Thyroid gland (tissue), 4 donors: ENCODE results near the gene KANSL1L. TPM values are rescaled to one million over a fixed set of nuclear protein-coding genes. Genes with fewer than 3 reads are reported as not detected.
"Not testable (repeated sequence)": the region's sequence is repeated elsewhere in the genome, so short reads cannot be mapped to it uniquely, and the experiment has no call there.

ENCODE experiments used
- DNase-seq, 2 donors: peaks; one replicate each; pipeline ENCODE4 v3.0.0-alpha.2; 2019
- H3K27ac ChIP-seq, 3 donors: fragments of 200-600 bp; sonication (generic); 1 replicate in 2 of 3; 2 replicates in 1 of 3; pipeline ENCODE4 v1.5.1; 2016 to 2019; ENCODE audit warnings: mild to moderate bottlenecking in 1 of 3, moderate library complexity in 1 of 3
- H3K27me3 ChIP-seq: fragments of 200-600 bp; sonication (generic); one replicate; pipeline ENCODE4 v1.5.1; 2019
- H3K36me3 ChIP-seq, 2 donors: fragments of 200-600 bp; sonication (generic); one replicate each; pipeline ENCODE4 v1.5.1; 2016 to 2019
- H3K4me1 ChIP-seq, 2 donors: fragments of 200-600 bp; sonication (generic); one replicate each; pipeline ENCODE4 v1.5.1; 2017 to 2019
- H3K4me3 ChIP-seq, 3 donors: fragments of 200-600 bp; sonication (generic); replicated peaks in 1 of 3; 1 replicate in 2 of 3; 2 replicates in 1 of 3; pipeline ENCODE4 v1.5.1; 2016; ENCODE audit warnings: mild to moderate bottlenecking in 1 of 3
- H3K9me3 ChIP-seq: fragments of 200-600 bp; sonication (generic); one replicate; pipeline ENCODE4 v1.5.1; 2017
- CTCF ChIP-seq, 6 experiments: fragments of 200-600 bp in 3 of 6; fragments of 450-650 bp in 3 of 6; sonication (generic) in 3 of 6; IDR thresholded peaks; one replicate each; pipeline ENCODE4 v1.5.1; 2016 to 2019; ENCODE audit warnings: antibody characterized with exemption in 6 of 6, mild to moderate bottlenecking in 2 of 6, inconsistent platforms in 1 of 6, moderate library complexity in 1 of 6
- POLR2A ChIP-seq, 2 donors: fragments of 450-650 bp; IDR thresholded peaks; one replicate each; pipeline ENCODE4 v1.6.1; 2017; ENCODE audit warnings: antibody characterized with exemption in 2 of 2, mild to moderate bottlenecking in 2 of 2, moderate library complexity in 1 of 2
- WGBS, 2 donors: methylation state at CpG; one replicate each; pipeline ENCODE4 v1.1.5; 2017; 5-methylcytosine and 5-hydroxymethylcytosine counted together
- intact Hi-C: fragments of 100-400 bp; cut with DNase I; formaldehyde crosslinking; loops from one replicate; pipeline ENCODE4 v1.15.1; 2023
- total RNA-seq, 4 donors: library from RNA; depleted of rRNA; stranded (reverse); fragments of >200 nt; gene quantifications; one replicate each; pipeline ENCODE4 v1.2.3, GENCODE V29; 2016

KANSL1L gene
- total RNA-seq, 4 donors from 2014 or later: 75.8 to 154 (median 96.9) TPM

GRCh38 chr2:210181033-210181605, 9.9 kb upstream of the KANSL1L start:
- peaks cover 5 to 15% of the 10 kb centered on the region in 2 donors for H3K4me1 ChIP-seq
- H3K9me3 ChIP-seq, H3K27ac ChIP-seq, H3K27me3 ChIP-seq, H3K4me3 ChIP-seq, intact Hi-C loops, DNase-seq, H3K36me3 ChIP-seq: not testable (repeated sequence)
- WGBS, 2 donors: 61 to 71% methylated on average over 3 of the region's 3 CpGs

- H3K36me3 ChIP-seq: no peaks in the 10 kb centered on the region
- DNase-seq: no peak
- 96 to 100% methylated on average over 1 of the region's 1 CpG for WGBS, 2 donors
- H3K9me3 ChIP-seq: no peaks in the 10 kb centered on the region
- H3K27ac ChIP-seq: no peak overlapping the region
- no peak overlapping the region for H3K4me3 ChIP-seq
- H3K4me1 ChIP-seq: peaks cover 5 to 15% of the 10 kb centered on the region in 2 donors
- no peak for TF ChIP-seq POLR2A (IDR thresholded peaks at IDR 0.05)
- TF ChIP-seq CTCF (IDR thresholded peaks at IDR 0.05): no peak
- intact Hi-C loops: no loop called here
- H3K27me3 ChIP-seq: no peaks in the 10 kb centered on the region
These were observed 9.3 kb upstream of the KANSL1L start for GRCh38 chr2:210180477-210180876.

- Histone ChIP-seq H3K27ac (no peak overlapping the region), H3K9me3 (no peaks in the 10 kb centered on the region), H3K27me3 (no peaks in the 10 kb centered on the region), H3K36me3 (no peaks in the 10 kb centered on the region), H3K4me1 (peaks cover 5 to 15% of the 10 kb centered on the region in 2 donors), H3K4me3 (no peak overlapping the region)
- no peak for DNase-seq
- intact Hi-C loops: loop anchor here (10.0 kb wide), 1 partner anchor 175 kb away; the partner anchor contains the start of gene RPE
- TF ChIP-seq POLR2A (IDR thresholded peaks at IDR 0.05): no peak
- TF ChIP-seq CTCF (IDR thresholded peaks at IDR 0.05): no peak
These were observed 8.3 kb upstream of the KANSL1L start for GRCh38 chr2:210179351-210179990.

GRCh38 chr2:210177769-210178168, 6.6 kb upstream of the KANSL1L start:
- TF ChIP-seq CTCF (IDR thresholded peaks at IDR 0.05) (no peak), POLR2A (IDR thresholded peaks at IDR 0.05) (no peak)
- no peak overlapping the region for H3K27ac ChIP-seq
- intact Hi-C loops: loop anchor here (10.0 kb wide), 1 partner anchor 173 kb away; the partner anchor contains the start of gene RPE
- no peaks in the 10 kb centered on the region for H3K36me3 ChIP-seq
- H3K4me3 ChIP-seq: no peak overlapping the region
- DNase-seq: no peak
- no peaks in the 10 kb centered on the region for H3K27me3 ChIP-seq
- peaks cover 5 to 15% of the 10 kb centered on the region in 2 donors for H3K4me1 ChIP-seq
- H3K9me3 ChIP-seq: no peaks in the 10 kb centered on the region
- WGBS, 2 donors: 92 to 94% methylated on average over 1 of the region's 1 CpG

- WGBS, 2 donors: 94 to 100% methylated on average over 1 of the region's 1 CpG
- not testable (repeated sequence) for H3K27ac ChIP-seq, H3K9me3 ChIP-seq, H3K36me3 ChIP-seq, H3K4me3 ChIP-seq, DNase-seq, H3K27me3 ChIP-seq
- H3K4me1 ChIP-seq: peaks cover 5 to 13% of the 10 kb centered on the region in 2 donors
- intact Hi-C loops: loop anchor here (10.0 kb wide), 1 partner anchor 172 kb away; the partner anchor contains the start of gene RPE
These were observed 5.9 kb upstream of the KANSL1L start for GRCh38 chr2:210177115-210177514.

- Histone ChIP-seq H3K36me3 (no peaks in the 10 kb centered on the region), H3K27ac (no peak overlapping the region), H3K9me3 (no peaks in the 10 kb centered on the region), H3K27me3 (no peaks in the 10 kb centered on the region), H3K4me1 (peaks cover under 1 to 3% of the 10 kb centered on the region in 2 donors), H3K4me3 (no peak overlapping the region)
- no peak for DNase-seq
- intact Hi-C loops: loop anchor here (10.0 kb wide), 1 partner anchor 169 kb away; the partner anchor contains the start of gene RPE
- TF ChIP-seq POLR2A (IDR thresholded peaks at IDR 0.05) (no peak), CTCF (IDR thresholded peaks at IDR 0.05) (no peak)
These were observed 2.9 kb upstream of the KANSL1L start for GRCh38 chr2:210174086-210174485.
